Nucleus accumbens (tissue), 56 donors: ENCODE results near the gene LRCOL1.

Experiments
- DNase-seq, 56 donors: peaks; one replicate each; lab custom pipeline; 2025; lab: John Stamatoyannopoulos, UW

LRCOL1 gene

GRCh38 chr12:132610051-132610759, at the start of gene LRCOL1:
LRCOL1 (minus strand) TSS chr12:132610582; CDS start chr12:132606251, 4,331 bp downstream.
- DNase-seq = peak in 4 of 56 donors; percentile 7 to 27 (median 11)

- DNase-seq = no peak
These were observed 49.7 kb upstream of the LRCOL1 start for GRCh38 chr12:132660052-132660451.

- no peak for DNase-seq
These were observed 48.8 kb upstream of the LRCOL1 start for GRCh38 chr12:132659146-132659545.

- DNase-seq = no peak
These were observed 47.9 kb upstream of the LRCOL1 start for GRCh38 chr12:132658149-132658894.

GRCh38 chr12:132657004-132657727, 46.8 kb upstream of the LRCOL1 start:
- DNase-seq = no peak

GRCh38 chr12:132653567-132654290, 43.3 kb upstream of the LRCOL1 start:
- no peak for DNase-seq

- DNase-seq = no peak
These were observed 41.2 kb upstream of the LRCOL1 start for GRCh38 chr12:132651444-132652100.

- DNase-seq = no peak
These were observed 39.0 kb upstream of the LRCOL1 start for GRCh38 chr12:132649226-132649945.

GRCh38 chr12:132648616-132649225, 38.3 kb upstream of the LRCOL1 start:
- no peak for DNase-seq

- no peak for DNase-seq
These were observed 37.5 kb upstream of the LRCOL1 start for GRCh38 chr12:132647858-132648257.

- DNase-seq = no peak
These were observed 36.5 kb upstream of the LRCOL1 start for GRCh38 chr12:132646850-132647249.

GRCh38 chr12:132642846-132643835, 32.8 kb upstream of the LRCOL1 start:
- no peak for DNase-seq

- DNase-seq = no peak
These were observed 31.6 kb upstream of the LRCOL1 start for GRCh38 chr12:132641811-132642650.

GRCh38 chr12:132640936-132641335, 30.6 kb upstream of the LRCOL1 start:
- DNase-seq = no peak

- DNase-seq = no peak
These were observed 29.7 kb upstream of the LRCOL1 start for GRCh38 chr12:132639956-132640520.
